Stromal cell of bone marrow (primary cell): ENCODE results near the gene GALNT9.
"Not testable (repeated sequence)": the region's sequence is repeated elsewhere in the genome, so short reads cannot be mapped to it uniquely, and the experiment has no call there.

Experiments
- DNase-seq: peaks from one replicate; pipeline ENCODE4 v3.0.0-alpha.2; 2012; ENCODE audit warnings: low read depth

Gene GALNT9

GRCh38 chr12:132312516-132312915 lies 16.9 kb downstream of the GALNT9 start:
- DNase-seq, result no peak

GRCh38 chr12:132311201-132311915 lies 18.0 kb downstream of the GALNT9 start:
- DNase-seq, result no peak

GRCh38 chr12:132310181-132311040 lies 19.0 kb downstream of the GALNT9 start:
- DNase-seq, result no peak

GRCh38 chr12:132309596-132310086 lies 19.7 kb downstream of the GALNT9 start:
- DNase-seq, result no peak

- no peak for DNase-seq
These were observed 20.4 kb downstream of the GALNT9 start for GRCh38 chr12:132308853-132309595.

GRCh38 chr12:132307976-132308852 lies 21.2 kb downstream of the GALNT9 start:
- DNase-seq, result no peak

- no peak for DNase-seq
These were observed 22.6 kb downstream of the GALNT9 start for GRCh38 chr12:132306885-132307191.

GRCh38 chr12:132305991-132306884 lies 23.2 kb downstream of the GALNT9 start:
- DNase-seq, result no peak

- no peak for DNase-seq
These were observed 23.8 kb downstream of the GALNT9 start for GRCh38 chr12:132305560-132305966.

- DNase-seq, result not testable (repeated sequence)
These were observed 24.5 kb downstream of the GALNT9 start for GRCh38 chr12:132304866-132305265.

GRCh38 chr12:132303853-132304373 lies 25.5 kb downstream of the GALNT9 start:
- not testable (repeated sequence) for DNase-seq

GRCh38 chr12:132302466-132303358 lies 26.7 kb downstream of the GALNT9 start:
- DNase-seq, result no peak

- no peak for DNase-seq
These were observed 28.3 kb downstream of the GALNT9 start for GRCh38 chr12:132300789-132301722.

- DNase-seq, result no peak
These were observed 33.3 kb downstream of the GALNT9 start for GRCh38 chr12:132296063-132296462.

GRCh38 chr12:132295561-132295960 lies 33.8 kb downstream of the GALNT9 start:
- DNase-seq, result not testable (repeated sequence)

GRCh38 chr12:132295101-132295526 lies 34.3 kb downstream of the GALNT9 start:
- no peak for DNase-seq

- no peak for DNase-seq
These were observed 35.0 kb downstream of the GALNT9 start for GRCh38 chr12:132294121-132295034.
